ENCODE data around the gene DAPK2. TPM values are rescaled to one million over a fixed set of nuclear protein-coding genes. Genes with fewer than 3 reads are reported as not detected.
"Not testable (repeated sequence)": the region's sequence is repeated elsewhere in the genome, so short reads cannot be mapped to it uniquely, and the experiment has no call there.

Gene DAPK2
- total RNA-seq, 1 donor from 2014 or later, result 1.6 TPM

GRCh38 chr15:63901912-63902670 lies 144.2 kb downstream of the DAPK2 start:
- Mint-ChIP-seq H3K27me3 (ENCODE audit: low read depth) (peaks cover 3% of the 10 kb centered on the region), H3K4me1 (ENCODE audit: low read depth) (peaks cover 5% of the 10 kb centered on the region), H3K36me3 (ENCODE audit: low read depth) (no peaks in the 10 kb centered on the region), H3K9me3 (ENCODE audit: low read depth) (no peaks in the 10 kb centered on the region), H3K4me3 (ENCODE audit: unreplicated experiment) (no peak overlapping the region), H3K27ac (ENCODE audit: unreplicated experiment) (no peak overlapping the region)
- DNase-seq (ENCODE audit: low spot score), result no peak
- no peak for TF ChIP-seq CTCF (IDR thresholded peaks at IDR 0.05)

- no peak for TF ChIP-seq CTCF (IDR thresholded peaks at IDR 0.05)
- no peak overlapping the region for H3K4me3 Mint-ChIP-seq (ENCODE audit: unreplicated experiment)
- H3K27ac Mint-ChIP-seq (ENCODE audit: unreplicated experiment), result no peak overlapping the region
- H3K36me3 Mint-ChIP-seq (ENCODE audit: low read depth), result no peaks in the 10 kb centered on the region
- no peak for DNase-seq (ENCODE audit: low spot score)
- H3K9me3 Mint-ChIP-seq (ENCODE audit: low read depth), result no peaks in the 10 kb centered on the region
- peaks cover 17% of the 10 kb centered on the region for H3K4me1 Mint-ChIP-seq (ENCODE audit: low read depth)
- H3K27me3 Mint-ChIP-seq (ENCODE audit: low read depth), result peaks cover 3% of the 10 kb centered on the region
Observed at GRCh38 chr15:63900306-63900705, 146.0 kb downstream of the DAPK2 start.

GRCh38 chr15:63899606-63900005 lies 146.7 kb downstream of the DAPK2 start:
- H3K36me3 Mint-ChIP-seq (ENCODE audit: low read depth); H3K9me3 Mint-ChIP-seq (ENCODE audit: low read depth); DNase-seq (ENCODE audit: low spot score); H3K27me3 Mint-ChIP-seq (ENCODE audit: low read depth); H3K4me3 Mint-ChIP-seq (ENCODE audit: unreplicated experiment); H3K27ac Mint-ChIP-seq (ENCODE audit: unreplicated experiment): not testable (repeated sequence)
- peaks cover 17% of the 10 kb centered on the region for H3K4me1 Mint-ChIP-seq (ENCODE audit: low read depth)

GRCh38 chr15:63899193-63899592 lies 147.1 kb downstream of the DAPK2 start:
- Mint-ChIP-seq H3K4me3 (ENCODE audit: unreplicated experiment) (no peak overlapping the region), H3K9me3 (ENCODE audit: low read depth) (no peaks in the 10 kb centered on the region), H3K27ac (ENCODE audit: unreplicated experiment) (no peak overlapping the region), H3K4me1 (ENCODE audit: low read depth) (peaks cover 17% of the 10 kb centered on the region), H3K27me3 (ENCODE audit: low read depth) (peaks cover 3% of the 10 kb centered on the region), H3K36me3 (ENCODE audit: low read depth) (no peaks in the 10 kb centered on the region)
- no peak for DNase-seq (ENCODE audit: low spot score)
- TF ChIP-seq CTCF (IDR thresholded peaks at IDR 0.05), result no peak

- no peaks in the 10 kb centered on the region for H3K36me3 Mint-ChIP-seq (ENCODE audit: low read depth)
- H3K27me3 Mint-ChIP-seq (ENCODE audit: low read depth), result peaks cover 3% of the 10 kb centered on the region
- H3K9me3 Mint-ChIP-seq (ENCODE audit: low read depth), result no peaks in the 10 kb centered on the region
- no peak for DNase-seq (ENCODE audit: low spot score)
- peaks cover 17% of the 10 kb centered on the region for H3K4me1 Mint-ChIP-seq (ENCODE audit: low read depth)
- peak overlapping the region; percentile 42 for H3K27ac Mint-ChIP-seq (ENCODE audit: unreplicated experiment)
- no peak for TF ChIP-seq CTCF (IDR thresholded peaks at IDR 0.05)
- no peak overlapping the region for H3K4me3 Mint-ChIP-seq (ENCODE audit: unreplicated experiment)
Observed at GRCh38 chr15:63896336-63897115, 149.8 kb downstream of the DAPK2 start.

Data from chondrocyte (in vitro differentiated cells).